Upper lobe of left lung (tissue), 6 donors: ENCODE measurements around the gene ARHGAP36. TPM values are rescaled to one million over a fixed set of nuclear protein-coding genes. Genes with fewer than 3 reads are reported as not detected.
A peak's percentile ranks its signal among the peaks of the same experiment; 100 is the strongest.

ENCODE experiments used
- ATAC-seq, 2 donors: fragments of 200-7000 bp; cut with Tn5 transposase; one replicate each; pipeline ENCODE4 v1.9.1; 2022; ENCODE audit warnings: mild to moderate bottlenecking in 2 of 2, moderate library complexity in 2 of 2; ENCODE audit not compliant: low FRiP score in 2 of 2
- DNase-seq, 2 donors: peaks; one replicate each; pipeline ENCODE4 v3.0.0-alpha.2; 2019 to 2020
- H3K27ac ChIP-seq, 4 donors: fragments of 200-600 bp; sonication (generic); one replicate each; pipeline ENCODE4 v1.5.1; 2016 to 2019
- H3K27me3 ChIP-seq, 4 donors: fragments of 200-600 bp; sonication (generic); one replicate each; pipeline ENCODE4 v1.5.1; 2017 to 2019
- H3K36me3 ChIP-seq, 4 donors: fragments of 200-600 bp; sonication (generic); one replicate each; pipeline ENCODE4 v1.5.1; 2016 to 2019
- H3K4me1 ChIP-seq, 4 donors: fragments of 200-600 bp; sonication (generic); one replicate each; pipeline ENCODE4 v1.5.1; 2018 to 2019
- H3K4me3 ChIP-seq, 4 donors: fragments of 200-600 bp; sonication (generic); one replicate each; pipeline ENCODE4 v1.5.1; 2017 to 2019; ENCODE audit warnings: mild to moderate bottlenecking in 2 of 4, moderate library complexity in 1 of 4
- H3K9me3 ChIP-seq, 4 donors: fragments of 200-600 bp; sonication (generic); one replicate each; pipeline ENCODE4 v1.5.1; 2018 to 2019
- CTCF ChIP-seq, 6 experiments: fragments of 450-650 bp in 4 of 6; fragments of 200-600 bp in 2 of 6; sonication (generic) in 2 of 6; IDR thresholded peaks; one replicate each; pipeline ENCODE4 v1.5.1; 2016 to 2019; ENCODE audit warnings: antibody characterized with exemption in 6 of 6
- EP300 ChIP-seq, 4 donors: sonication (generic); formaldehyde crosslinking; IDR thresholded peaks; one replicate each; pipeline ENCODE4 v1.5.1; 2017; ENCODE audit warnings: antibody characterized with exemption in 4 of 4, control low read depth in 2 of 4
- POLR2A ChIP-seq, 4 donors: fragments of 450-650 bp; IDR thresholded peaks; one replicate each; pipeline ENCODE4 v1.5.1; 2016 to 2017; ENCODE audit warnings: antibody characterized with exemption in 4 of 4, mild to moderate bottlenecking in 2 of 4
- POLR2AphosphoS5 ChIP-seq, 2 donors: sonication (generic); formaldehyde crosslinking; IDR thresholded peaks; one replicate each; pipeline ENCODE4 v1.5.1; 2017; ENCODE audit warnings: antibody characterized with exemption in 2 of 2
- WGBS, 2 donors: methylation state at CpG; one replicate each; pipeline ENCODE4 v1.1.5; 2017 to 2018; 5-methylcytosine and 5-hydroxymethylcytosine counted together
- total RNA-seq, 6 donors: library from RNA; depleted of rRNA in 4 of 6; stranded (reverse); fragments of >200 nt in 4 of 6; gene quantifications; one replicate each; pipeline versions ENCODE4 v1.1.0 to v1.2.1, GENCODE V29; 2016 to 2021
- donor health status: DM: no; HTN: no; CAD: no; lungs with moderate emphysema.
- donor health status: DM: no; HTN: yes; CAD: no; lungs with severe emphysema.

The ARHGAP36 gene
- total RNA-seq, 6 donors from 2014 or later = not detected

DNA sequence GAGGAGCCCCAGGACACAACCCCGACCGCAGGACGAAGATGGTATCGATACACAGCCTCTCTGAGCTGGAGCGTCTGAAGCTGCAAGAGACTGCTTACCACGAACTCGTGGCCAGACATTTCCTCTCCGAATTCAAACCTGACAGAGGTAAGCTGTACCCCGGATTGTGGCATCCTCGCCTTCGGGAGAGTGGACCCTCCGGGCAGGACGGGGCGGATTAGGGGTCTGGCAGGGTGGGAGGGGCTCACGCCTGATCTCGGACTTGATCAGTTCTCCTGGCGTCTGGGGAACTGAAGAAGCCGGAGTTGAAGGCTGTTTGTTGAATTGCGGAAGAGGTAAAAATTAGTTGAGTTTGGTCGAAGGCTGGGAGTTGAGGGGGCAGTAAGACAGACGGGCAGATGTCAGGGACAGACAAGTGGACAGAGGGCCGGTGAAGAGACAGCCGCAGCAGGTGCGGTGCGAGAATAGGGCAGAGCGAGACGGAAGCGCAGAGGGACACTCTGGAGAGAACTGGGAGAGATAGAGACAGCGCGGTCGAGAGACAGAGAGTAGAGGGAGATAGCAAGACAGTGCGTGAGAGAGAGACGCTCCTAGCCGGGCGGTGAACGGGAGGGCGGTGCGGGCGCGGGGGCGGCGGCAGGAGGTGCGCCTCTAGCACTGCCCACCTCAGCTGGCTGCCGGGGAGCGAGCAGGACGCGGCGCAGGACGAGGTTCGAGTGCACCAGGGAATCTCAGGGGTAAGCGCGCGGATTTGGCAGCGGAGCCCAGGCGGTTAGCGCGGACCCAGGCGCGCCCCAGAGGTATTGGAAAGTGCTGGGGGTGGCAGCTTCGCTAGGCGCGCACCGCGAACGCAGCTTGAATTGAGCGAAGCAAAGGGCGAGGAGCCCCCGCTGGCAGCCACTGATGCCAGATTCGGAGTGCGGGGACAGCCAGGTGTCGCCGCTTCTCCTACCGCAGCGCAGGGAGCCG is 23.9 kb downstream of the ARHGAP36 start:
- WGBS, 2 donors = 3 to 34% methylated on average over 22 to 68 of the region's 75 CpGs
- H3K4me1 ChIP-seq = no peaks in the 10 kb centered on the region
- H3K27ac ChIP-seq = no peak overlapping the region
- peaks cover 0 to 24% (median 0%) of the 10 kb centered on the region in 4 donors for H3K27me3 ChIP-seq
- no peak overlapping the region for H3K4me3 ChIP-seq
- no peak for ATAC-seq
- peak in 1 of 2 donors; percentile 35 for DNase-seq
- TF ChIP-seq POLR2AphosphoS5 (IDR thresholded peaks at IDR 0.05) (no peak), EP300 (IDR thresholded peaks at IDR 0.05) (no peak), CTCF (IDR thresholded peaks at IDR 0.05) (no peak), POLR2A (IDR thresholded peaks at IDR 0.05) (no peak)
- H3K36me3 ChIP-seq = no peaks in the 10 kb centered on the region
- no peaks in the 10 kb centered on the region for H3K9me3 ChIP-seq

DNA sequence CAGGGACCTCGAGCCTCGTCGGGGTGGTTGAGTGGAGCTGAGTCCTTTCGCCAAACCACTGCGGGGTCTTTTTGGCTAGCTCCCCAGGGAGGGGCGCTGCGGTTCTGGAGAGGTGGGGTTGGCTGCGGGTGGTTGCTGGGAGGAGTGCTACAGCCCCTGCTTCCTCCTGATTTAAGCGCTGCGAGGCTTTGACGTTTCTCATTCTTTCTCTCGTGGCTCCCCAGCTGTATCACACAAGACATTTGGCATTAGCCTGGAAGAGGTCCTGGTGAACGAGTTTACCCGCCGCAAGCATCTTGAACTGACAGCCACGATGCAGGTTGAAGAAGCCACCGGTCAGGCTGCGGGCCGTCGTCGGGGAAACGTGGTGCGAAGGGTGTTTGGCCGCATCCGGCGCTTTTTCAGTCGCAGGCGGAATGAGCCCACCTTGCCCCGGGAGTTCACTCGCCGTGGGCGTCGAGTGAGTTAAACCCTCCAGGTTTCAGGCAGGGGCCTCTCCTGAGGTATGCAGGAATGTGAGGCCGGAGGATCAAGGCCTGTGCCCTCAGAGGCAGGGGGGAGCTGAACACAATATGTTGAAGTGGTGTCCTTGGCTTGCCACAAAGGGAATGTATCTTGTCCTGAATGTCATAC is 25.5 kb downstream of the ARHGAP36 start:
- Histone ChIP-seq H3K4me1 (no peaks in the 10 kb centered on the region), H3K27ac (no peak overlapping the region), H3K4me3 (no peak overlapping the region), H3K27me3 (peaks cover 0 to 24% (median 0%) of the 10 kb centered on the region in 4 donors), H3K36me3 (no peaks in the 10 kb centered on the region), H3K9me3 (no peaks in the 10 kb centered on the region)
- TF ChIP-seq EP300 (IDR thresholded peaks at IDR 0.05) (no peak), CTCF (IDR thresholded peaks at IDR 0.05) (no peak), POLR2A (IDR thresholded peaks at IDR 0.05) (no peak)
- WGBS, 2 donors = 6 to 40% methylated on average over 6 to 31 of the region's 34 CpGs
- no peak for ATAC-seq
- peak in 1 of 2 donors; percentile 43 for DNase-seq

DNA sequence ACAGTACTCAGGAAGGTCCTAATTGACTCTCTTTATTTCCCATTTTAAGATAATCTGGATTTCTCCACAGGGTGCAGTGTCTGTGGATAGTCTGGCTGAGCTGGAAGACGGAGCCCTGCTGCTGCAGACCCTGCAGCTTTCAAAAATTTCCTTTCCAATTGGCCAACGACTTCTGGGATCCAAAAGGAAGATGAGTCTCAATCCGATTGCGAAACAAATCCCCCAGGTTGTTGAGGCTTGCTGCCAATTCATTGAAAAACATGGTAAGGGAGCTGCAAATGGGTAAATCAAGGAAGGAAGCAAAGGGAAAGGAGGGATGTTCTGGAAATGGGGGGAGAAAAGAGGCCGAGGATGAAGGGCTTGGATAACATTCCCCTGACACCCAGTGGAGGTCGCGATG is 26.0 kb downstream of the ARHGAP36 start:
- no peaks in the 10 kb centered on the region for H3K4me1 ChIP-seq
- H3K4me3 ChIP-seq = no peak overlapping the region
- no peak for ATAC-seq
- no peak overlapping the region for H3K27ac ChIP-seq
- no peaks in the 10 kb centered on the region for H3K9me3 ChIP-seq
- no peak for TF ChIP-seq EP300 (IDR thresholded peaks at IDR 0.05)
- no peak for TF ChIP-seq POLR2AphosphoS5 (IDR thresholded peaks at IDR 0.05)
- TF ChIP-seq CTCF (IDR thresholded peaks at IDR 0.05) = no peak
- no peak for TF ChIP-seq POLR2A (IDR thresholded peaks at IDR 0.05)
- 2 to 18% methylated on average over 7 of the region's 7 CpGs for WGBS, 2 donors
- peaks cover 0 to 24% (median 0%) of the 10 kb centered on the region in 4 donors for H3K27me3 ChIP-seq
- no peaks in the 10 kb centered on the region for H3K36me3 ChIP-seq
- no peak for DNase-seq

- H3K27ac ChIP-seq = no peak overlapping the region
- H3K27me3 ChIP-seq = no peaks in the 10 kb centered on the region
- no peaks in the 10 kb centered on the region for H3K36me3 ChIP-seq
- ATAC-seq (no peak), DNase-seq (no peak)
- WGBS, 2 donors = 89 to 96% methylated on average over 27 of the region's 27 CpGs
- no peaks in the 10 kb centered on the region for H3K9me3 ChIP-seq
- no peak for TF ChIP-seq POLR2AphosphoS5 (IDR thresholded peaks at IDR 0.05)
- H3K4me3 ChIP-seq = no peak overlapping the region
- H3K4me1 ChIP-seq = no peaks in the 10 kb centered on the region
Observed at GRCh38 chrX:131136776-131137175, 78.6 kb downstream of the ARHGAP36 start.

- no peak overlapping the region for H3K27ac ChIP-seq
- DNase-seq (no peak), ATAC-seq (no peak)
- no peaks in the 10 kb centered on the region for H3K36me3 ChIP-seq
- H3K4me3 ChIP-seq = no peak overlapping the region
- H3K9me3 ChIP-seq = peaks cover 0 to 6% (median 0%) of the 10 kb centered on the region in 4 donors
- 88% methylated on average over 2 of the region's 2 CpGs; no CpG with 5 or more reads in 1 of the 2 donors for WGBS, 2 donors
- no peak for TF ChIP-seq CTCF (IDR thresholded peaks at IDR 0.05)
- TF ChIP-seq EP300 (IDR thresholded peaks at IDR 0.05) = no peak
- no peaks in the 10 kb centered on the region for H3K4me1 ChIP-seq
- H3K27me3 ChIP-seq = no peaks in the 10 kb centered on the region
Observed at GRCh38 chrX:131139072-131139471, 80.9 kb downstream of the ARHGAP36 start.
